AG04450 (cell line): ENCODE measurements around the gene HDAC5. TPM values are rescaled to one million over a fixed set of nuclear protein-coding genes. Genes with fewer than 3 reads are reported as not detected.
A peak's percentile ranks its signal among the peaks of the same experiment; 100 is the strongest.

ENCODE experiments used
- CTCF ChIA-PET: fragments of 300-600, 350-600 bp; formaldehyde crosslinking; extraction: SDS; loops from one replicate; lab custom pipeline; 2022; ENCODE audit warnings: antibody characterized with exemption, inconsistent platforms; lab: Charles Lee
- POLR2A ChIA-PET: fragments of 350-600 bp; formaldehyde crosslinking; extraction: SDS; loops from one replicate; lab custom pipeline; 2021; ENCODE audit warnings: antibody characterized with exemption, inconsistent platforms; lab: Yijun Ruan, JAX
- DNase-seq: peaks from one replicate; pipeline ENCODE4 v3.0.0-alpha.2; 2011; ENCODE audit warnings: low read depth, low spot score
- H3K27ac ChIP-seq: one replicate; pipeline ENCODE4 v1.5.1; 2012; ENCODE audit warnings: low read depth, low read length, control low read depth
- H3K27me3 ChIP-seq: one replicate; pipeline ENCODE4 v1.6.0; 2012; ENCODE audit warnings: low read length; ENCODE audit not compliant: control insufficient read depth, insufficient read depth
- H3K4me3 ChIP-seq: 2 replicates; pipeline ENCODE4 v1.5.1; 2011; ENCODE audit warnings: mild to moderate bottlenecking, low read depth, low read length, control low read depth
- H3K9me3 ChIP-seq: 2 replicates; pipeline ENCODE4 v1.5.1; 2012; ENCODE audit warnings: low read length; ENCODE audit not compliant: control insufficient read depth, insufficient read depth
- polyA plus RNA-seq: library from polyadenylated mRNA; depleted of rRNA; stranded (reverse); fragments of >200 nt; gene quantifications from 2 replicates; pipeline ENCODE4 v1.2.3, GENCODE V29; 2011
- TF ChIP-seq, protein P1 (sequence below): IDR thresholded peaks from 2 replicates; pipeline ENCODE4 v1.5.1; 2011; ENCODE audit warnings: low read depth, low read length, control low read depth, inconsistent platforms

HDAC5 gene
- polyA plus RNA-seq, 1 experiment = 21.3 TPM

DNA sequence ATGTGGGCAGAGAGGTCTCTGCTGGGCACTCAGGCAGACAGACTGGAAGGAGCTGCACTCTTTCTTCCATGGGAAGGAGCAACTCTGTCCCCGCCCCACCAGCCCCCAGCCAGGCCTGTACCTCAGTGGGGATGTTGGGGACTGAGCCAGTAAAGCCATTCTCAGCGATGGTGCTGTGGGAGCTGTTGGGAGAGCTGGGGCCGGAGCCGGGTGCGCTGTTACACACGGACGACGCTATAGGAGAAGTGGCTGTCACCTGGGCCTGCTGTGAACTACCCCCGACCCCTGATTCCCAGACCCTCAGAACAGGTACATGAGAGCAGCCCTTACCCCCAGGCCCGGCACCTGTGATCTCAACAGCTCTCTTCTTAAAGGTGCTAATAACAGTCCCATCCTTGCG, 31.4 kb downstream of the HDAC5 start:
- TF ChIP-seq, protein P1, sequence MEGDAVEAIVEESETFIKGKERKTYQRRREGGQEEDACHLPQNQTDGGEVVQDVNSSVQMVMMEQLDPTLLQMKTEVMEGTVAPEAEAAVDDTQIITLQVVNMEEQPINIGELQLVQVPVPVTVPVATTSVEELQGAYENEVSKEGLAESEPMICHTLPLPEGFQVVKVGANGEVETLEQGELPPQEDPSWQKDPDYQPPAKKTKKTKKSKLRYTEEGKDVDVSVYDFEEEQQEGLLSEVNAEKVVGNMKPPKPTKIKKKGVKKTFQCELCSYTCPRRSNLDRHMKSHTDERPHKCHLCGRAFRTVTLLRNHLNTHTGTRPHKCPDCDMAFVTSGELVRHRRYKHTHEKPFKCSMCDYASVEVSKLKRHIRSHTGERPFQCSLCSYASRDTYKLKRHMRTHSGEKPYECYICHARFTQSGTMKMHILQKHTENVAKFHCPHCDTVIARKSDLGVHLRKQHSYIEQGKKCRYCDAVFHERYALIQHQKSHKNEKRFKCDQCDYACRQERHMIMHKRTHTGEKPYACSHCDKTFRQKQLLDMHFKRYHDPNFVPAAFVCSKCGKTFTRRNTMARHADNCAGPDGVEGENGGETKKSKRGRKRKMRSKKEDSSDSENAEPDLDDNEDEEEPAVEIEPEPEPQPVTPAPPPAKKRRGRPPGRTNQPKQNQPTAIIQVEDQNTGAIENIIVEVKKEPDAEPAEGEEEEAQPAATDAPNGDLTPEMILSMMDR = no peak
- Histone ChIP-seq H3K27me3 (no peaks in the 10 kb centered on the region), H3K4me3 (no peak overlapping the region), H3K9me3 (no peaks in the 10 kb centered on the region), H3K27ac (no peak overlapping the region)
- ChIA-PET POLR2A (no interaction called here), CTCF (no interaction called here)
- no peak for DNase-seq

DNA sequence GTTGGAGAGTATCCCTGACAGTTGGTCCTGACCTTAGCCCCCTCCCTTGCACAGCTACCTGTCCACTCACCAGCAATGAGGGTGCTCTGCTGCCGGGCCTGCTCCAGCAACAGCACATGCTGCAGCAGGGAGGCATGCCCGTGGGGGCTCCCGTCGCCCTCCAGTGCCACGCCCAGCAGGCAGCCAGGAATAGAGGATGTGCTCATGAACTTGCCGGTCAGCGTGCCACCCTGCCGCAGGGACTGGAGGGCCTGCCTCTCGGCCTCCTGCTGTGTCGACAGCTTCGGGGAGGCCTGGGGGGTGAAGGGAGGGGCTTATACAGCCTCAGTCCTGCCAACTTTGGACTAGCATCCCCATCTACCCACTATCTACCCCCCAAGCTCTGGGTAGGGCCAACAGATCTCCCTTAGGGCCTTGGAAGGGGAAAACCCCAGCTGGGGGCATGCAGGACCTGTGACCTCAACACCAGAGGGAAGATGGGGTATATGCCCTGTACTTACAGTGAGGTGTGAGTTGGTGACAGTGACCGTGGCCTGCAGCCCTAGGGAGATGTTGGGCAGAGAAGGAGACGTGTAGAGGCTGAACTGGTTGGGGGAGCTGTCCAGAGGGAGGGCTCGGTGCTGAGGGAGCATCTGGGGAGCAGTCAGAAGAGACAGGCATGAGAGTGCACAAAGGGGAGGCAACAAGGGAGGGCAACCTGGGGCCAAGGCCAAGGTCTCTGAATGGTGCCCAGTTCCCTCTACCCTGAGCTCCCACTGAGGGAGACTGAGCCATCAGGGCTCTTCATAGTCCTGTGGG, 32.0 kb downstream of the HDAC5 start:
- no peaks in the 10 kb centered on the region for H3K9me3 ChIP-seq
- ChIA-PET CTCF (no interaction called here), POLR2A (interaction anchor here (0.6 kb wide), 1 partner anchor 21 kb away, joined by 9 read pairs; no protein-coding TSS in a partner anchor)

DNA sequence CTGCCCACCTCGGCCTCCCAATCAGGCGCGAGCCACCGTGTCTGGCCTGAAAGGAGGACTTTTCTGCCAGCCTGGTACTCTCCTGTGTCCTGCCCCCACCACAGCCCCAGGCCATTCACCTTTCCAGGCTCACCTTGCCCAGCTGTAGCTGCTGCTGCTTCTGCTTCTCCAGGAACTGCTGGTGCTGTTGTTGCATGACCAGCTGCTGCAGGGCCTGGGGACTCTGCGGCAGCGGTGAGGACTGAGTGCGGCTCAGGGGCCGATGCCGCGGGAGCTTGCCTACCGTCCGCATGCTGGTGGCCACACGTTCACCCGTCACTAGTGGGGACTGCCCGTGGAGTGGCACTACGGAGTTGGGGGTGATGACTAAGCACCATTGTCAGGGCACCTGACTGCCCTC, 35.2 kb downstream of the HDAC5 start:
- ChIA-PET POLR2A (no interaction called here), CTCF (no interaction called here)
- H3K27ac ChIP-seq = no peak overlapping the region
- DNase-seq = no peak
- no peaks in the 10 kb centered on the region for H3K27me3 ChIP-seq
- H3K4me3 ChIP-seq = no peak overlapping the region
- H3K9me3 ChIP-seq = no peaks in the 10 kb centered on the region
- TF ChIP-seq, protein P1 = no peak

More for the DNA sequence above, 32.0 kb downstream of the HDAC5 start:
- Histone ChIP-seq H3K27ac (no peak overlapping the region), H3K4me3 (no peak overlapping the region), H3K27me3 (no peaks in the 10 kb centered on the region)
- TF ChIP-seq, protein P1 = no peak
- no peak for DNase-seq

DNA sequence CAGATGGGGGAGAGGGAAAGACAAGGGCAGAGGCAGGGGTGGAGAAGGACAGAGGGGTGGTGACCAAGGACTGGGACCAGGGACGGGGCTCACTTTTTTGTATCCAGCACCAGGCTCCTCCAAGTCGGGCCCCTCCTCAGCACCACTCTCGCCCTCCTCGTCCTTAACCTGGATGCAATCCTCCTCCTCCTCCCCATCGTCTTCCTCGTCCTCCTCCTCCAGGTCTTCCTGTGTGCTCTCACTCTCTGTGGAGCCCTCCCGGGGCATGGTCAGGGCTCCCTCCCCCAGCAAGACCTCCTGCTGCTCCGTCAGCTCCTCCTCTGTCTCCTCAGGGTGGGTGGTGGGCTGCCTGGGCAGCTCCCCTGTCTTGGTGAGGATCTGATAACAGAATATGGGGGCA, 36.1 kb downstream of the HDAC5 start:
- ChIA-PET POLR2A (interaction anchor here (0.7 to 2.3 kb wide), 7 partner anchors 8 to 36 kb away, joined by 3 to 14 read pairs (median 4); partner anchors contain the start of genes G6PC3 and HDAC5), CTCF (interaction anchor here (0.8 to 1.4 kb wide), 2 partner anchors 27 to 29 kb away, joined by 3 to 10 read pairs; no protein-coding TSS in a partner anchor)
- DNase-seq = no peak
- TF ChIP-seq, protein P1 = no peak
- H3K27ac ChIP-seq = peak overlapping the region; percentile 81
- no peak overlapping the region; the same call in 1 of the 2 replicates for H3K4me3 ChIP-seq
- no peaks in the 10 kb centered on the region for H3K9me3 ChIP-seq
- H3K27me3 ChIP-seq = no peaks in the 10 kb centered on the region
